DMS153 treated with DMSO at 0.1 percent for 48 hours (cell line): ENCODE results near the gene B3GNT2.
"Not testable (repeated sequence)": the region's sequence is repeated elsewhere in the genome, so short reads cannot be mapped to it uniquely, and the experiment has no call there.

Experiments
- DNase-seq: peaks from one replicate; lab custom pipeline; 2025; ENCODE audit not compliant: unreplicated experiment; lab: John Stamatoyannopoulos, UW

Gene B3GNT2, protein sequence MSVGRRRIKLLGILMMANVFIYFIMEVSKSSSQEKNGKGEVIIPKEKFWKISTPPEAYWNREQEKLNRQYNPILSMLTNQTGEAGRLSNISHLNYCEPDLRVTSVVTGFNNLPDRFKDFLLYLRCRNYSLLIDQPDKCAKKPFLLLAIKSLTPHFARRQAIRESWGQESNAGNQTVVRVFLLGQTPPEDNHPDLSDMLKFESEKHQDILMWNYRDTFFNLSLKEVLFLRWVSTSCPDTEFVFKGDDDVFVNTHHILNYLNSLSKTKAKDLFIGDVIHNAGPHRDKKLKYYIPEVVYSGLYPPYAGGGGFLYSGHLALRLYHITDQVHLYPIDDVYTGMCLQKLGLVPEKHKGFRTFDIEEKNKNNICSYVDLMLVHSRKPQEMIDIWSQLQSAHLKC

DNA sequence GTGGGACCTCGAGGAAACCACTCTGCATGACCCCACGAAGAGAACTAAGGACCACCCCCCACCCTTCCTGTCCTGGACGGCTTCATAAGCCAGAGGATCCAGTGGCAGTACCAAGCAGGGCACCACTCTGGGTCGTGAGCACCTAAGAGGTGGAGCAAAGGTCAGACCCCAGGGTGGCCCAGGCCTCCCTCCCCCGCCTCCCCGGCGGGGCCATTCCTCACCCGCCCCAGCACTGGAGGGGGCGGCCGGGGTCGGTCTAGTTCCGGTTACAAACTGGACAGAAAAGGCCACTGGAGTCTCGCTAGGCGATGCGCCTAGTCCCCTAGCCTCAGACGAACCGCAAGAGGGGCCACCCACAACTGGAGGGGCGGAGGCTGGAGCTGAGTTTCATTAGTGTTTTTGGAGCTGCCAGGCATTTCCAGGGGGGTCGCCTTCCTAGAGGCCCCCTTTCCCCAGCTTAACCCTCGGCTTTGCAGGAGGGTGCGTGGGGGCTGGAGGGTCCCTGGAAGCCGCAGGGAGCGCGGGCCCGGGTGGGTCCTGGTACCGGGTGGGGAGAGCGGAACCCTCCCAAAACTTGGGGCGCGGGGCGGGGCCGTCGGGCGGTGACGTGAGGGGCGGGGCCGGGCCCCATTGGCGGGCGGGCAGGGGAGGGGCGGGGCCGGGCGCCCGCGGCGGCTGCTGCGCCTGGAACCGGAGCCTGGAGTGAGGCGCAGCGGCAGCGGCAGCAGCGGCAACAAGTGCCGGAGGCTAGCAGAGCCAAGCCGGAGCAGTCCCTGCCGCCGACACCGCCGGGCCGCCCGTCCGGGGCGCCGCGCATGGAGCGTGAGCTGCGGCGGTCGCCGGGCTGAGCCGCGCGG lies at the start of gene B3GNT2:
B3GNT2 (plus strand) TSS at position 695 of the 857 bp plus-strand sequence. CDS start 26,106 bp downstream, outside the sequence.
- DNase-seq = peak; percentile 45

DNA sequence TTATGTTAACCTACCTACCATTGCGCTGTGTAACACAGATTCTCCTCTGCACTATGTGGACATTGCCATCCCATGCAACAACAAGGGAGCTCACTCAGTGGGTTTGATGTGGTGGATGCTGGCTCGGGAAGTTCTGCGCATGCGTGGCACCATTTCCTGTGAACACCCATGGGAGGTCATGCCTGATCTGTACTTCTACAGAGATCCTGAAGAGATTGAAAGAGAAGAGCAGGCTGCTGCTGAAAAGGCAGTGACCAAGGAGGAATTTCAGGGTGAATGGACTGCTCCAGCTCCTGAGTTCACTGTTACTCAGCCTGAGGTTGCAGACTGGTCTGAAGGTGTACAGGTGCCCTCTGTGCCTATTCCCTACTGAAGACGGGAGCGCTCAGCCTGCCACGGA lies 49.1 kb upstream of the B3GNT2 start:
- DNase-seq = not testable (repeated sequence)

DNA sequence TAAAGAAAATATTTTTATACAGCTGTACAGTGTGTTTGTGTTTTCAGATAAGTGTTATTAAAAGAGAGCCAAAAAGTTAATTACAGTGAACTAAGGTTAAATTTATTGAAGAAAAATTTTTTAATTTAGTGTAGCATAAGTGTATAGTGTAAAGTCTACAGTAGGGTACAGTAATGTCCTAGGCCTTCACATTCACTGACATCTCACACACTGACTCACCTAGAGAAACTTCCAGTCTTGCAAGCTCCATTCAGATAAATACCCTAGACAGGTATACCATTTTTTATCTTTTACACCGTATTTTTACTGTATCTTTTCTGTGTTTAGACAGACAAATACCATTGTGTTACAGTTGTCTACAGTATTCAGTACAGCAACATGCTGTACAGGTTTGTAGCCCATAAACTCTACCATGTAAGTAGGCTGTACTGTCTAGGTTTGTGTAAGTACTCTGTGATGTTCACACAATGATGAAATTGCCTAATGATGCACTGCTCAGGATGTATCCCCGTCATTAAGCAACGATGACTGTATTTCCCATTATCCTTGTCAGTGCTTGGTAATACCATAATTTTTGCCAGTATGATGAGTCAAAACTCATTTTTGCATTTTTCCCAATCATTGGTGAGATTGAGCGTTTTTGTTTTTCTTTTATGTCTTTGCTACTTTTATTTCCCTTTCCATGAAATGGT lies 48.2 kb upstream of the B3GNT2 start:
- DNase-seq = no peak

DNA sequence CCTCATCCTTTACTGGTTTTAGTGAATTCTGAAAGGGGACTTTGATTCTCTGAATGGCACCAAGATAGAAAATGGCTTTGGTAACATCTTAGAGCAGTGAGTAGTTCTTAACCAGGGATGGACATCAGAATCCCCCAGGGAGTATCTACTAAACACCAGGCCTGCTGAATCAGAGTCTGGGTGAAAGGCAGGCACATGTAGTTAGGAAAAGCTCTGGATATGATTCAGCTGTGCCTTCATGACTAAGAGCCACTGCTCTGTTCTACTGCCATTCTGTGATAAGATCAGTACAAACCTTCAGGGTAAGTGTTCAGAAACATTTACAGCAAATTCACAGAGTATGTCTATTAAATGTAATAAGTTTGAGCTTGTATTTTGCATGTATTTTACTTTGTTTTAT lies 46.2 kb upstream of the B3GNT2 start:
- DNase-seq = no peak

DNA sequence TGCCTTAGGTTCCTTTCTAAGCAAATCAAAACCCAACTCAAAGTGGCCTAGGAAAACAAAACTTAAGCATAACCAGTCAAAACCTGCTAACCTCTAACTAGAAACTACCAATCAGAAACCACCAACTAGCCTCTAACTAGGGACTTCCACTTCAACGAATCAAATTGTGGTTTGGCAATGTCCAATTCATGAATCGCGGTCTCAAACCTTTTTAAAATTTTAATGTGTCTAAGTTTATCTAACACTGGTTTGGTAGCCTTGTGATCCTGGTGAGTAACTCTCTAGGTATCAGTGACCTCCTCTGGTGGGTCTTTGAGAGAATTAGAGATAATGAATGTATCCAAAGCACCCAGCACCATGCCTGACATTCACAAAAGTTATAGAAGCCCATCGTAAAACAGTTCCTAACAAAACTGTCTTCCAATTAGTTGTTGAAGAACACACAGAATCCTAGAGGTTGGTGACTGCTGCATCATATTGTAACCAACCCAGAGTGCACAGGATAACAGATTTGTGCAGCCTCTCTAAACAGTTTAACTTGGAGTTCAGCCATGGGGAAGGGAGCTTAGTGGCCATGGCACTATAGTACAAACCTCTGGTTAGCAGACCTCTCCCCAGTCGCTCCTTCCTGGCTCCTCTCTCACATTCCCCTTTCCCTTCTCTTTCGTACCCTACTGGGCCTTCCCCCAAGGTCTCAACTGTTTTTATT lies 45.2 kb upstream of the B3GNT2 start:
- DNase-seq = no peak

DNA sequence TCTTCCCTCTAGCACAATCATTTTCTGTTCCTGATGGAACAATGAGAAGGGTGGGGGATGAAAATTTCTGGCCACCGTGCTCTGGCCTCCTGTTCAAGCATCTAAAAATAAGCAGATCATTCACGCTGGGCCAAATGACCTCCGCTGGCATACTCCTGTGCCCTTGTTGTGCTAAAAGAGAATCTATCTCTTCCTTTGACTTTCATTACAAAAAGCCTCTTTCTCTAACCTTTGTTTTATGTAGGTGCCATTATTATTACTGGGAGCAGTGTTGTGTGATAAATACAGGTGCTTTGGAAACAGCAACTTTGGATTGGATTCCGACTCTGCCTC lies 44.6 kb upstream of the B3GNT2 start:
- no peak for DNase-seq

DNA sequence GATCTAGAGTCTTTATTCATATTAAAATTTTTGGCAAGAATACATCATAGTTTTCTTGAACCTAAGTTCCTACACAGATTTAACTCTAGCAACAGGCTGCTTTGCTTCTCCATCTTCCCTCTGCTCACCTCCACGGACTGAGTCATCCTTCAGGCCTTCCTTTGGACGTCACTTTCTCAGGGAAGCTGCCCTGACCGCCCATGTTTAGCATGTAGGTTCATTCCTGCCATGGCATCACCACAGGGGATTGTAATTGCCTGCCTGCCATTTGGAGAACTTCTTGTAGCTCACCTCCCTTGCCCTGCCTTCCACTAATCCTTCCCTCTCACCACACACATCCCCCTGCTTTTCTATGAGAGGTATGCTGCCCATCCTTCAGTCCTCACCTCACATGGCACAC lies 43.9 kb upstream of the B3GNT2 start:
- DNase-seq = no peak

DNA sequence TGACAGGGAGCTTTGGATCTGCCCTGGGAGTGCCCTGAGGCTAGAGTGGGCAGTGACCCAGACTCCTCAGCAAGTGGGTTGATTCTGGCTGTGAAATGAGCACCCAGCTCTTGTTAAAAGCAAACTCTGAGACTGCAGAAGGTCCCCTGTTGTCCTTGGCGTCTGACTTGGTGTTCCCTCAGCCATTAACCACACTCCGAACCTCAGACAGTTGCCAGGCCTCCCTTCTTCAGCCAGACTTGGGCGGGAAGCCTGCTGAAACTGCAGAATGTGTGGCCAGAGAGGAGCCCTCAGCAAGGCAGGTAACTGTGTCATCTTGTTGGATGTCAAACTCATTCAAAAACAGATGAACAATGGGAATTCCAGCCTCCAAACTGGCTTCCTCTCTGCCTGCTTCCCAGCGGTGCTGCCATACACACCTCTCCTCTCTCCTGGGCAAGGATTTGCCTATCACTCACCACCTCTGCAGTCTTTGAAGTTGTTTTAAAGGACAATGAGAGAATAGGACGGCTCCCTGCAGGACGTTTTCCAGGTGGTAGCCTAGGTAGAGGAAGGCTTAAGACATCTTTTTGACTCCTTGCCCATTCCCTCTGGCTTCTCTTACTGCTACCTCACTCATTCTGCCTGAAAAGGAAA lies 38.9 kb upstream of the B3GNT2 start:
- no peak for DNase-seq

DNA sequence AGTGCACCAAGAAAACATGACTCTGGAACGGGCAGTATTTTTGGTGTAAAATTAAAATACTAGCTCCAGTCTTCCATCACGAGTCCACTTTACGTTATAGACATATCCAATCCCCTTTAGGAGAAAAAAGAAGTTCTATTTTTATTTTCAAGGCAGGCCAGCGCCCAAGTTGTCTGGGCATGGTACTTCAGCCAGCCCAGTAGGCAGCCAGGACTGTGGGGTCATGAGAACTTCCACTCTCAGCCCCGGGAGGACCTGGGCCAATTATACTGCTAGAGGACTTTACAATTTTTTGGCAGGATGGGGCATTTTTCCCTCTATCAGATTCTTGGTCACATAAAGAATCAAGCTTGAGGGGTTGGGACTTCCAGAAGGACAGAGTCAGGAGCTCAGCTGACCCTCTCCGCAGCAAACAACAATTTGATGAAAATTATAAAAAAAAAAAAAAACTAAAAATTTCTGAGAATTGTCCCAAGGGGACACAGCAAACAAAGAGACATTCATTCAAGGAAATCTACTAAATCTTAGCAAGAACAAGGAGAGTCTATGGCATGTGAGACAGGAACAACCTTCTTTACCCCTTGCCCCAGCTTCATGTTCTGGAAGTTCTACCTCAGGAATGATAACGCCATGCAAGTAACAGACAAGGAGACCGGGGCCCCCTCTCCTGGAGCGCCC lies 37.3 kb upstream of the B3GNT2 start:
- no peak for DNase-seq

DNA sequence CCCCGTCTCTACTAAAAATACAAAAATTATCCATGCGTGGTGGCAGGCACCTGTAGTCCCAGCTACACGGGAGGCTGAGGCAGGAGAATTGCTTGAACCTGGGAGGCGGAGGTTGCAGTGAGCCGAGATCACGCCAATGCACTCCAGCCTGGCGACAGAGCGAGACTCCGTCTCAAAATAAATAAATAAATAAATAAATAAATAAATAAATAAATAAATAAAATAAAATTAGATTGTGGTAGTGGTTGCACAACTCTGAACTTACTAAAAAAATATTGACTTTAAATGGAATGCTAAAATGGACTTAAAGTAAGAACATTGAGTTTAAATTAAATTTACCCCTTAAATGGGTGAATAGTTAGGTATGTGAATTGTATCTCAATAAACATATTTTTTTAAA lies 35.2 kb upstream of the B3GNT2 start:
- not testable (repeated sequence) for DNase-seq

DNA sequence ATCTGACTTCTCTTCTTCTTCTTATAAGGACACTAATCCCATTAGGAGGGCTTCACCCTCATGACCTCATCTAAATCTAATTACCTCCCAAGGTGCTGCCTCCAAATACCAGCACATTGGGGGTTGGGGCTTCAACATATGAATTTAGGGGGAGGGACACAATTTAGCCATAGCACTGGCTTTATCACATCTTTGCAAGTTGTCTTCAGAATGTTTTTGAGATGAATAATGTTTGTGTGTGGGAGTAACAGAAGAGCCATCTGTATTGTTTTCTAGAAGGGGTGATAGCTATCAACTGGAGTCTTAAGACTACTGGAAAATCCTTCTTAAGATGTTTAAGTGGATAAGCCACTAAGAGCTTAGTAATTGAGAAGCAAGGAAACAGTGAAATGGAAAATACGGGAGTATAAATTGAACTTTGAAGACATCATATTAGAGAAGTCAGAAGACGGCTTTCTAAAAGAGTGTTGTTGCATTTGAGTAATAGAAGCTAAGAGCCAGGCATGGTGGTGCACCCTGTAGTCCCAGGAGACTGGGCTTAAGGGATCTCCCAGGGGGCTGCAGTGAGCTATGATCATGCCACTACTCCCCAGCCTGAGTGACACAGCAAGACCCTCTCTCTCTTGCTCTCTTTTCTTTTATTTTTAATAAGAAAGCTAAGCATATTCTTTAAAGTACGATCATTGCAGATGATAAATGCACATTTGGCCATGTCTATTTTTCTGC lies 32.6 kb upstream of the B3GNT2 start:
- no peak for DNase-seq

DNA sequence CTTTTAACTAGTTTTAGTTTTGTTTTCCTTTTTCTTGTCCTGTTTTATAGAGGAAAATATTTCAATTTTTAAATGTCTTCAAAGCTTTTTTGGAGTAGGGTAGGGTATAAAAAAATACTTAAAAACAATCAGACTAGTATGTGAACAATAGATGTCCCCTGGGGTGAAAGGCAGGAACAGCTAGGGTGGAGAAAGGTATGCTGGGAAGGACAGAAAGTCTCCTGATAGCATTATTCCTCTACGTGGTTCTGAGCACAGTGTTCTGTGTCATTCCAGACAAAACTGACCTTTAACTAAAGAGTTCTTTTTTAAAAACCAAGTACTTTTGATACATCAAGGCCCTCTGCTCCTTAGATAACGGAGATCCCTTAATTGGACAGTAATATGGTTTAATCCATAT lies 32.1 kb upstream of the B3GNT2 start:
- DNase-seq = no peak

DNA sequence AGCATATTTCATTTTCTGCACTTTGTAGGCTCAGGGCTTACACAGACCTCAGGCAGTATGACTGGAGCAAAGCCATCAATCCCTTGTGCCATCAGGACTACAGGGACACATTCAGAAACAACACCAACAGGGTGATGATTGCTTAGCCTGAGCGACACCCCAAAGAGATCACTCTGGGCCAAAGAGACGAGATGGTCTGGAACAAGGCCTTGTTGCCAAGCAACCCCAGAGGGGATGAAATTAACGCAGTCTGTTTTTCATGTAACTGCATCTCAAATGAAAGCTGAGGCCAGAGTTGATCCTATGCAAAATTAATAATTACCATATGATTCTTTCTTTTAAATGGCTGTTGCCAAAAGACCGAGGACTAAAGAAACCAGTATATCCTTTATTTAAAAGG lies 20.2 kb upstream of the B3GNT2 start:
- no peak for DNase-seq

DNA sequence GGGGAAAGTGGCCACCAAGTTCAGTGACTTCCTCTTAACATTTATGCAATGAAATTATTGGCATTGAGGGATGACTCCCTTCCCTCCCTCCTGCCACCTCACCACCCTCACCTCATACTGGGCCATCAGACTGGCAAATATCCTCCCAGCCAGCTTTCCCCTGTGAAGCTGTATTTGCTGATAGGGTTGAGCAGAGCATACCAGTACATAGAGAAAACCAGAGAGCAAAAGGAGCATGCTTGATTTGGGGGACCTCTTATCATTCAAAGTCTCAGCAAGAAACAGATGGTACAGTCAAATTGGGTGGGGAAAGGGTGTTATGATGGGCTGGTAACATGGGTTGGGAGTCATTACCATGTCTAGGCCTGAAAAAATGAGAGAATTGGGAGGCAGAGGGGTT lies 19.1 kb upstream of the B3GNT2 start:
- DNase-seq = no peak

DNA sequence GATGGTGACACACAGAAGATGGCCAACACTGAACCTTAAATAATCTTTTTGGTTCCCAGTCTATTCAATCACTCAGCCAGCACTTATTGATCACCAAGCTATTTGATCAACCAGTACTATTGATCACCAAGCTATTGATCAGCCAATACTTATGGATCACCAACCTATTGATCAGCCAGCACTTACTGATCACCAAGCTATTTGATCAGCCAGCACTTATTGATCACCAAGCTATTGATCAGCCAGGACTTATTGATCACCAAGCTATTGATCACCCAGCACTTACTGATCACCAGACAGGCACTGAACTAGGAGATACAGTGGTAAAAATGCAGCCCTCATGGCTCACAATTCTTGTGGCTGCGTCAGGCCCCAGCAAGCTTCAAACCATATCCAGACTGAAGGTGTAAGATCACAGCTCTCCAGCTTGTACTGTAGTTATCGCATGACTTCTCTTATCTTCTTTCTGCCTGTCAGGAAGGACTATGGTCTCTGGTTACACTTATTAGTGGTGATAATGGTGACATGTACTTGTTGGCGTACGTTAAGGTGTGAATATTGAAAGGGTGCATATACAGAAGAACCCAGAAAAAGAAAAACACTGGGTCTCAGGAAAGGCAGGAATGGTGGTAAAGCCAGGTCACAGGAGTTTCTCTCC lies 18.4 kb upstream of the B3GNT2 start:
- no peak for DNase-seq

DNA sequence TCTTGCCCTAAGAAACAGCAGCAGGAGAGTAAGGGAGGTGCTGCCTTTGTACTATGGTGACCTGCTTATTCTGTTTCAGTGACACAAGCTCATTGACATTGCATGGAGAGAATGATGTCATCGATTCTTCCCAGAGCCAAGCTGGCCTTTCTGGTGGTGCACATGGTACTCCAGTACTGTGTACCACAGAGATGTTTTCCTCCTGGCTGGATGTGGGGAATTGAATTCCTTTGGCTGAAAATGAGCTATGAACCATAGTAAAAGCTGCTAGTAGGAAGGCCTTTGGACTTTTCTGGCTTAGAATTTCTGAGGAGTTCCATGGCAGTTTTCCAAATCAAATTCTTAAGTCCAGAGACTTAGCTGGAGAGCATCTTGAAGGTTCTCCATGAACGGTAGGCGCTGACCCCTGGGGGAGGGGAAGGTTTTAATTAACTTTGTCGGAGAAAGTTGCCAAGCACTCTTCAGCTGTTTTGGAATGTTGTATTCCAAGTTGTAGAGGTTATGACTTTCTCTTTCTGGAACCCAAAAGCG lies 17.1 kb upstream of the B3GNT2 start:
- no peak for DNase-seq

DNA sequence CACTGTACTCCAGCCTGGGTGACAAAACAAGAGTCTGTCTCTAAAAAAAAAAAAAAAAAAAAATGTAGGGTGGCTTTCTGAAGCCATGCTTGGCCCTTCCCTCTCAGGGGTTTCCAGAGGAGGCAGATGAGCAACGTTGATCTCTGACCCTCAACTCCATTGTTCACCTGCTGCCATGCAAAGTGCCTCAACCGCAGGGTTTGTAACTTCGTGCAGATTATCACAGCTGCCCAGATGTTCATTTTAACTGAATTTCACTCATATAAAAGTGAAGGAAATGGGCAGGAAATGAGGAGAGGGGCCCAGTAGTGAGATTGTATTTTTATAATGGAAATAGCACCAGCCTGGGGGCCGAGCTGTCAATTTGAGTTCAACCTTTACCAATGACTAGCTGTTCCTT lies 14.9 kb upstream of the B3GNT2 start:
- no peak for DNase-seq

DNA sequence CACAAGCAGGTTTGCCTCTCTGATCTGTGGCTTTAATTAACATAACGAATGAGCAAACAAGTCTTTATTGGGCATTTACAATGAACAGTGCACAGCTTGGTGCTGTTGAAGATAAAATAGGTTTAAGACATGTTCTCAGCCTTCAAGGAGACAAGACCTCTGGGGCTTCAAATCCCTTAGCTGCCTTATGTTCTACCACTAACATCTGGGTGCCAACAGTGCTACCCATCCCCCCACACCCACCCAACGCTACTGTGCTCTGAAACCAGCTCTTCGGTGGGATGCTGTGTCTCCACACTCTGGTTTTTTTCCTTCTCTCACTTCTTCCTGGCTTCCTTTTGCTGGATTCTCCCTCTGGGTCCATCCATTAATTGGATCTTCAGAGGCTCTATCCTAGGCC lies 14.1 kb upstream of the B3GNT2 start:
- no peak for DNase-seq
